ENCODE results near the gene PRRC2C.

DNA sequence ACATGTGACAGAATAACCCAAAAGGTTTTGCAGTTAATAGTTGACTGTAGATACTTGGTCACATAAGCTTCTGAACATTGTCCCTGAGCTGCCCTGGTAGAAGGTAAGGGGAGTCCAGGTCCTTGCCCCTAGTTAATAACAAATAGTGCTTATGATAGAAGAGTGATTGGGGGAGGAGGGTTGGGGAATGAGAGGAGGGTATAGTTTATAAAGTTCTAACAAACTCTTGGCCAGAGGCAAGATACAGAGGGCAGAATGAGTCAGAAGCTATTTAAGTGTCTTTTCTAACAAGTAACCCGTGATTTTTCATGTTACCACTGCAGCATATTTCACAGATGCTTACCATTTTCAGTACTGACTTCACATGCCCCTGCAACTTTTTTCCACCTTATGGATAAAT lies 110.0 kb downstream of the PRRC2C start:
- no peak for TF ChIP-seq EZH2phosphoT487 (IDR thresholded peaks at IDR 0.05; ENCODE audit: insufficient read depth, low read depth)
- TF ChIP-seq EZH2 (IDR thresholded peaks at IDR 0.05; ENCODE audit: insufficient read depth, poor library complexity, severe bottlenecking), result no peak

Data from GM23248 (cell line).